Neural cell (in vitro differentiated cells): ENCODE measurements around the gene SUCLG2. TPM values are rescaled to one million over a fixed set of nuclear protein-coding genes. Genes with fewer than 3 reads are reported as not detected.
A peak's percentile ranks its signal among the peaks of the same experiment; 100 is the strongest.

ENCODE experiments used
- H2AFZ ChIP-seq: fragments of 200-600, 300-800 bp; sonication (generic), shearing (Covaris generic); 2 replicates; pipeline ENCODE4 v1.6.0; 2014; ENCODE audit warnings: low read depth, mild to moderate bottlenecking, antibody characterized with exemption, low read length, moderate library complexity
- H3F3A ChIP-seq: fragments of 200-600 bp; shearing (Covaris generic); 2 replicates; pipeline ENCODE4 v1.6.1; 2016; ENCODE audit warnings: mild to moderate bottlenecking, moderate library complexity, mixed read lengths, antibody characterized with exemption, low read length; ENCODE audit not compliant: insufficient read depth, poor library complexity, severe bottlenecking
- H3K27ac ChIP-seq: fragments of 200-600, 300-800 bp; sonication (generic), shearing (Covaris generic); 2 replicates; pipeline ENCODE4 v1.5.1; 2014; ENCODE audit warnings: mild to moderate bottlenecking, low read length, moderate library complexity
- H3K27me3 ChIP-seq: fragments of 300-800, 200-600 bp; sonication (generic), shearing (Covaris generic); 2 replicates; pipeline ENCODE4 v1.6.0; 2014; ENCODE audit warnings: mild to moderate bottlenecking, low read depth, low read length, moderate library complexity; ENCODE audit not compliant: insufficient read depth
- H3K36me3 ChIP-seq: fragments of 300-800, 200-600 bp; sonication (generic), shearing (Covaris generic); 2 replicates; pipeline ENCODE4 v1.5.1; 2014; ENCODE audit warnings: mild to moderate bottlenecking, antibody characterized with exemption, low read length, moderate library complexity; ENCODE audit not compliant: insufficient read depth
- H3K4me2 ChIP-seq: fragments of 300-800, 200-600 bp; sonication (generic), shearing (Covaris generic); 2 replicates; pipeline ENCODE4 v1.6.0; 2014; ENCODE audit warnings: mild to moderate bottlenecking, low read length
- H3K4me3 ChIP-seq: fragments of 300-800, 200-600 bp; sonication (generic), shearing (Covaris generic); 2 replicates; pipeline ENCODE4 v1.5.1; 2014; ENCODE audit warnings: mild to moderate bottlenecking, low read length, moderate library complexity
- H3K79me2 ChIP-seq: fragments of 200-600 bp; shearing (Covaris generic); replicated peaks from 2 replicates; pipeline ENCODE4 v1.6.0; 2014; ENCODE audit warnings: mild to moderate bottlenecking, low read length, moderate library complexity; ENCODE audit not compliant: insufficient read depth
- H3K9ac ChIP-seq: fragments of 300-800, 200-600 bp; sonication (generic), shearing (Covaris generic); 2 replicates; pipeline ENCODE4 v1.6.1; 2016; ENCODE audit warnings: mild to moderate bottlenecking, low read length, mixed read lengths
- H3K9me2 ChIP-seq: fragments of 200-600 bp; shearing (Covaris generic); 2 replicates; pipeline ENCODE4 v1.6.1; 2016; ENCODE audit warnings: mild to moderate bottlenecking, low read length, mixed read lengths; ENCODE audit not compliant: insufficient read depth
- H3K9me3 ChIP-seq: fragments of 200-600, 300-800 bp; sonication (generic), shearing (Covaris generic); 2 replicates; pipeline ENCODE4 v1.6.1; 2016; ENCODE audit warnings: mild to moderate bottlenecking, mixed run types, low read length, moderate library complexity, mixed read lengths
- H4K20me1 ChIP-seq: fragments of 200-600 bp; shearing (Covaris generic); 2 replicates; pipeline ENCODE4 v1.6.1; 2016; ENCODE audit warnings: mild to moderate bottlenecking, mixed run types; ENCODE audit not compliant: insufficient read depth
- EP300 ChIP-seq: fragments of 450-650 bp; conservative IDR thresholded peaks from 2 replicates; pipeline ENCODE4 v1.6.1; 2014; ENCODE audit warnings: antibody characterized with exemption, mild to moderate bottlenecking, moderate library complexity; ENCODE audit not compliant: poor library complexity, severe bottlenecking
- EZH2 ChIP-seq: fragments of 200-600, 300-800 bp; shearing (Covaris generic), sonication (generic); IDR thresholded peaks from 2 replicates; pipeline ENCODE4 v1.6.1; 2014; ENCODE audit warnings: antibody characterized with exemption, low read length, borderline replicate concordance, mild to moderate bottlenecking; ENCODE audit not compliant: insufficient read depth, poor library complexity, severe bottlenecking
- MXI1 ChIP-seq: fragments of 450-650 bp; conservative IDR thresholded peaks from 2 replicates; pipeline ENCODE4 v1.6.1; 2014; ENCODE audit warnings: antibody characterized with exemption, mild to moderate bottlenecking; ENCODE audit not compliant: poor library complexity, severe bottlenecking
- POLR2AphosphoS5 ChIP-seq: IDR thresholded peaks from 2 replicates; pipeline ENCODE4 v1.6.1; 2012
- RAD21 ChIP-seq: fragments of 450-650 bp; conservative IDR thresholded peaks from 2 replicates; pipeline ENCODE4 v1.6.1; 2014; ENCODE audit warnings: antibody characterized with exemption, mild to moderate bottlenecking, moderate library complexity
- SMC3 ChIP-seq: fragments of 450-650 bp; conservative IDR thresholded peaks from 2 replicates; pipeline ENCODE4 v1.6.1; 2014; ENCODE audit warnings: antibody characterized with exemption, mild to moderate bottlenecking, moderate library complexity; ENCODE audit not compliant: poor library complexity
- TAF1 ChIP-seq: IDR thresholded peaks from 2 replicates; pipeline ENCODE4 v1.6.1; 2012; ENCODE audit warnings: low read depth
- polyA plus RNA-seq: library from polyadenylated mRNA; depleted of rRNA; stranded (reverse); fragments of >200 nt; gene quantifications from 2 replicates; pipeline ENCODE4 v1.2.3, GENCODE V29; 2014
- TF ChIP-seq, protein P1 (sequence below): fragments of 450-650 bp; IDR thresholded peaks from 2 replicates; pipeline ENCODE4 v1.5.1; 2014; ENCODE audit warnings: antibody characterized with exemption, mild to moderate bottlenecking, moderate library complexity; ENCODE audit not compliant: poor library complexity, severe bottlenecking
- TF ChIP-seq, protein P2 (sequence below): IDR thresholded peaks from 2 replicates; pipeline ENCODE4 v1.6.1; 2012; ENCODE audit warnings: borderline replicate concordance

Gene SUCLG2
- polyA plus RNA-seq, 1 donor from 2014 or later: 0.15 TPM

DNA sequence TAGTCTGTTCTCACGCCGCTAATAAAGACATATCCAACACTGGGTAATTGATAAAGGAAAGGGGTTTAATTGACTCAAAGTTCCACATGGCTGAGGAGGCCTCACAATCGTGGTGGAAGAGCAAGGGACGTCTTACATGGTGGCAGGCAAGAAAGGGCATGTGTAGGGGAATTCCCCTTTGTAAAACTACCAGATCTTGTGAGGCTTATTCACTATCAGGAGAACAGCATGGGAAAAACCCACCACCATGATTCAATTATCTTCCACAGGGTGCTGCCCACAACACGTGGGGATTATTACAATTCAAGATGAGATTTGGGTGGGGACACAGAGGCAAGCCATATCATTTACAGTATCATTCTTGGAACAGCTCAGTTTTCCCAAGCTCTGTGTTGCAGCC is 268.0 kb downstream of the SUCLG2 start:
- Histone ChIP-seq H4K20me1 (no peaks in the 10 kb centered on the region), H2AFZ (no peak overlapping the region), H3K36me3 (no peaks in the 10 kb centered on the region), H3K9ac (no peak overlapping the region), H3K4me3 (no peak overlapping the region), H3K9me2 (no peaks in the 10 kb centered on the region), H3K4me2 (no peak overlapping the region), H3K79me2 (no peaks in the 10 kb centered on the region), H3K27me3 (no peaks in the 10 kb centered on the region), H3K9me3 (no peaks in the 10 kb centered on the region), H3K27ac (no peak overlapping the region), H3F3A (no peaks in the 10 kb centered on the region)
- TF ChIP-seq RAD21 (no peak), MXI1 (no peak), SMC3 (no peak), EZH2 (no peak), TAF1 (no peak), EP300 (no peak), POLR2AphosphoS5 (no peak)
- TF ChIP-seq, protein P1, sequence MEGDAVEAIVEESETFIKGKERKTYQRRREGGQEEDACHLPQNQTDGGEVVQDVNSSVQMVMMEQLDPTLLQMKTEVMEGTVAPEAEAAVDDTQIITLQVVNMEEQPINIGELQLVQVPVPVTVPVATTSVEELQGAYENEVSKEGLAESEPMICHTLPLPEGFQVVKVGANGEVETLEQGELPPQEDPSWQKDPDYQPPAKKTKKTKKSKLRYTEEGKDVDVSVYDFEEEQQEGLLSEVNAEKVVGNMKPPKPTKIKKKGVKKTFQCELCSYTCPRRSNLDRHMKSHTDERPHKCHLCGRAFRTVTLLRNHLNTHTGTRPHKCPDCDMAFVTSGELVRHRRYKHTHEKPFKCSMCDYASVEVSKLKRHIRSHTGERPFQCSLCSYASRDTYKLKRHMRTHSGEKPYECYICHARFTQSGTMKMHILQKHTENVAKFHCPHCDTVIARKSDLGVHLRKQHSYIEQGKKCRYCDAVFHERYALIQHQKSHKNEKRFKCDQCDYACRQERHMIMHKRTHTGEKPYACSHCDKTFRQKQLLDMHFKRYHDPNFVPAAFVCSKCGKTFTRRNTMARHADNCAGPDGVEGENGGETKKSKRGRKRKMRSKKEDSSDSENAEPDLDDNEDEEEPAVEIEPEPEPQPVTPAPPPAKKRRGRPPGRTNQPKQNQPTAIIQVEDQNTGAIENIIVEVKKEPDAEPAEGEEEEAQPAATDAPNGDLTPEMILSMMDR: no peak
- TF ChIP-seq, protein P2, sequence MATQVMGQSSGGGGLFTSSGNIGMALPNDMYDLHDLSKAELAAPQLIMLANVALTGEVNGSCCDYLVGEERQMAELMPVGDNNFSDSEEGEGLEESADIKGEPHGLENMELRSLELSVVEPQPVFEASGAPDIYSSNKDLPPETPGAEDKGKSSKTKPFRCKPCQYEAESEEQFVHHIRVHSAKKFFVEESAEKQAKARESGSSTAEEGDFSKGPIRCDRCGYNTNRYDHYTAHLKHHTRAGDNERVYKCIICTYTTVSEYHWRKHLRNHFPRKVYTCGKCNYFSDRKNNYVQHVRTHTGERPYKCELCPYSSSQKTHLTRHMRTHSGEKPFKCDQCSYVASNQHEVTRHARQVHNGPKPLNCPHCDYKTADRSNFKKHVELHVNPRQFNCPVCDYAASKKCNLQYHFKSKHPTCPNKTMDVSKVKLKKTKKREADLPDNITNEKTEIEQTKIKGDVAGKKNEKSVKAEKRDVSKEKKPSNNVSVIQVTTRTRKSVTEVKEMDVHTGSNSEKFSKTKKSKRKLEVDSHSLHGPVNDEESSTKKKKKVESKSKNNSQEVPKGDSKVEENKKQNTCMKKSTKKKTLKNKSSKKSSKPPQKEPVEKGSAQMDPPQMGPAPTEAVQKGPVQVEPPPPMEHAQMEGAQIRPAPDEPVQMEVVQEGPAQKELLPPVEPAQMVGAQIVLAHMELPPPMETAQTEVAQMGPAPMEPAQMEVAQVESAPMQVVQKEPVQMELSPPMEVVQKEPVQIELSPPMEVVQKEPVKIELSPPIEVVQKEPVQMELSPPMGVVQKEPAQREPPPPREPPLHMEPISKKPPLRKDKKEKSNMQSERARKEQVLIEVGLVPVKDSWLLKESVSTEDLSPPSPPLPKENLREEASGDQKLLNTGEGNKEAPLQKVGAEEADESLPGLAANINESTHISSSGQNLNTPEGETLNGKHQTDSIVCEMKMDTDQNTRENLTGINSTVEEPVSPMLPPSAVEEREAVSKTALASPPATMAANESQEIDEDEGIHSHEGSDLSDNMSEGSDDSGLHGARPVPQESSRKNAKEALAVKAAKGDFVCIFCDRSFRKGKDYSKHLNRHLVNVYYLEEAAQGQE: no peak

DNA sequence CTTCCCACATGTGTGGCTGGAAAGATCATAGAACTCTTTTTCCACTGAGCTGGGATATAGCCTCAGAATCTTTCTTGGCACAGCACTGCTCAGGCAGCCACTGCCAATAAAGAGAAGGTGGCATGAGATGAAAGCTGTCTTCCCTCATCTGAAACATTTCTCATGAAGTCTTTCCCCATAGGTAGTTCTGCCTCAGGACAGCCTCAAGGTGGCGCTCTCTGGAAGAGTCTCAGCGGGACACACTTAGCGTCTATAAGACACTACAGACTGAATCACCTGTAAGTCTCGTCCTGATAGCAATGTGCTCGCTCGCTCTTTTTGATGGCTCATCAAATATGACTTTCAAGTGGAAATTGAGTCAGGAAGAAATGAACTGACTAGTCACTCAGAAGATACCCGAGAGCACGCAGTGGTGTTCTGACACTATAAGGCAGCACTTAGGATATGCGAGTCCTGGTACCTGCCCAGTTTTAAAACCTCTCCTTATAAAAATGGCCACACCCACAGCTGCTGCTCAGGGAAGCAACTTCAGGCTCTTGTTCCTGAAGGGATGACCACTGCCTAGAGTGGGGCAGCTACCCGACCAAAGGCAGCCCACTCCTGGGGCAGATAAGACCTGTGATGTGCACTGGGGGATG is 269.5 kb downstream of the SUCLG2 start:
- Histone ChIP-seq H3K4me2 (no peak overlapping the region), H3K27ac (no peak overlapping the region), H3K4me3 (no peak overlapping the region), H4K20me1 (no peaks in the 10 kb centered on the region), H3K9ac (no peak overlapping the region), H3F3A (no peaks in the 10 kb centered on the region), H3K9me3 (no peaks in the 10 kb centered on the region), H3K79me2 (no peaks in the 10 kb centered on the region), H3K27me3 (no peaks in the 10 kb centered on the region), H3K9me2 (no peaks in the 10 kb centered on the region), H3K36me3 (no peaks in the 10 kb centered on the region), H2AFZ (no peak overlapping the region)
- no peak for TF ChIP-seq MXI1
- no peak for TF ChIP-seq POLR2AphosphoS5
- TF ChIP-seq EP300: no peak
- TF ChIP-seq EZH2: no peak
- TF ChIP-seq, protein P1: peak; percentile 59
- no peak for TF ChIP-seq TAF1
- TF ChIP-seq, protein P2: no peak
- peak; percentile 68 for TF ChIP-seq SMC3
- TF ChIP-seq RAD21: peak; percentile 65
